ENCODE measurements around the gene LEFTY2.
"Not testable (repeated sequence)": the region's sequence is repeated elsewhere in the genome, so short reads cannot be mapped to it uniquely, and the experiment has no call there.

LEFTY2 gene

GRCh38 chr1:225899044-225899925 is 41.7 kb downstream of the LEFTY2 start:
- DNase-seq (ENCODE audit: low spot score) = no peak

- no peak for DNase-seq (ENCODE audit: low spot score)
These were observed 43.2 kb downstream of the LEFTY2 start for GRCh38 chr1:225897595-225898514.

GRCh38 chr1:225896937-225897549 is 44.0 kb downstream of the LEFTY2 start:
- no peak for DNase-seq (ENCODE audit: low spot score)

- DNase-seq (ENCODE audit: low spot score) = no peak
These were observed 44.5 kb downstream of the LEFTY2 start for GRCh38 chr1:225896494-225896893.

- no peak for DNase-seq (ENCODE audit: low spot score)
These were observed 48.7 kb downstream of the LEFTY2 start for GRCh38 chr1:225892307-225892706.

GRCh38 chr1:225891229-225891972 is 49.6 kb downstream of the LEFTY2 start:
- no peak for DNase-seq (ENCODE audit: low spot score)

GRCh38 chr1:225890346-225891228 is 50.4 kb downstream of the LEFTY2 start:
- no peak for DNase-seq (ENCODE audit: low spot score)

GRCh38 chr1:225889743-225890142 is 51.3 kb downstream of the LEFTY2 start:
- DNase-seq (ENCODE audit: low spot score) = no peak

GRCh38 chr1:225888898-225889601 is 52.0 kb downstream of the LEFTY2 start, which contains the start of gene LEFTY1:
Gene LEFTY1 (minus strand): TSS chr1:225889146. CDS start chr1:225889066, 80 bp downstream.
- no peak for DNase-seq (ENCODE audit: low spot score)

GRCh38 chr1:225888289-225888897 is 52.6 kb downstream of the LEFTY2 start:
- DNase-seq (ENCODE audit: low spot score) = no peak

GRCh38 chr1:225887554-225888288 is 53.3 kb downstream of the LEFTY2 start:
- DNase-seq (ENCODE audit: low spot score) = not testable (repeated sequence)

- no peak for DNase-seq (ENCODE audit: low spot score)
These were observed 54.0 kb downstream of the LEFTY2 start for GRCh38 chr1:225887030-225887314.
